ENCODE measurements around the gene ZXDC.

DNA sequence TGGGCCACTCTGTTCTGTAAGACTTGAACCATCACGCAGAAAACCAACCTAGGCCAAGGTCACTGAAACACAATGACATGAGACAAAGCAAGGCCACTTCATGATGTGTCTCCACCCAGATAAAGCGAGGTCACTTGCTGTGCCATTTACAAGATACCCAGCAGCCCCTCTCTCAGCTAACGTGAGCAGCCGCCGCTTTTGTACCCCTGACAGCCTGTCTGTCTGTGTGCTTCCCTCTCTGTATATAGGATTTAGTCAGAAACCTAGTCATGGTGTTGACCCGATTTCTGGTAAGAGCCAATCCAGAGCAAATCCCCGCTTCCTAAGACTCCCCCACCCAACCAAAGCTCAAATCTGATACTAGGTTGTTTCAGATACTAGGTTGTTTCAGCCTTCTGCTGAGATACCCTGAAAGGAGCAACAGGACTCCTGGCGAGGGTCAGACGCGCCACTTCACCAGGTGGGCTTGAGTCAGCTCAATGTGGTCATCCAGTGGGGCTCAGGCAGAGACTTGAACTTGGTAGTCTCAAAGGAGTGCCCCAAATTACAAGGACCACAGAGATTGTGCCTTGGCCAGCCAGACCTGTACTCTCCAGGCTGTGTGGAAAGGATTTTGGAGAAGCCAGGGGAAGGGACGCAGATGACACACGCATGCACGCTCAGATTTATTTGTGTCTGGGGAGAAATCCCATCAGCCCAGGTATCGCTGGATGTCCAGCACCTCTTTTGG, 3.1 kb upstream of the ZXDC start:
- TF ChIP-seq TAF1 (IDR thresholded peaks at IDR 0.05; ENCODE audit: borderline replicate concordance, low read depth, low read length): no peak
- no peak for TF ChIP-seq POLR2AphosphoS5 (IDR thresholded peaks at IDR 0.05; ENCODE audit: low read depth, low read length)

All from GM12892 (cell line).